H1 (cell line): Measurements from ENCODE around the gene SLC2A8. TPM values are rescaled to one million over a fixed set of nuclear protein-coding genes. Genes with fewer than 3 reads are reported as not detected.

Experiments
- JUND ChIP-seq: IDR thresholded peaks from 2 replicates; pipeline ENCODE4 v1.6.1; 2011; ENCODE audit warnings: mild to moderate bottlenecking, improper control_type of control experiment, low read length
- KDM5A ChIP-seq: fragments of 200-600 bp; IDR thresholded peaks from 2 replicates; pipeline ENCODE4 v1.7.1; 2012; ENCODE audit warnings: mild to moderate bottlenecking, low read length, inconsistent platforms, mixed read lengths
- RAD21 ChIP-seq, 2 experiments: IDR thresholded peaks in 1 of 2; conservative IDR thresholded peaks in 1 of 2; 2 replicates each; pipeline ENCODE4 v1.6.1; 2011; ENCODE audit warnings: low read depth in 2 of 2, low read length in 2 of 2, improper control_type of control experiment in 1 of 2, inconsistent platforms in 1 of 2, mild to moderate bottlenecking in 1 of 2, moderate library complexity in 1 of 2
- RXRA ChIP-seq: IDR thresholded peaks from 2 replicates; pipeline ENCODE4 v1.6.1; 2011; ENCODE audit warnings: low read depth, mild to moderate bottlenecking, low read length, moderate library complexity; ENCODE audit not compliant: insufficient read depth
- SAP30 ChIP-seq: fragments of 300-600 bp; sonication (generic); IDR thresholded peaks from 2 replicates; pipeline ENCODE4 v1.7.1; 2012; ENCODE audit warnings: low read length, moderate library complexity, mild to moderate bottlenecking, inconsistent platforms; ENCODE audit not compliant: insufficient read depth, insufficient replicate concordance
- polyA plus RNA-seq, 7 experiments: library from polyadenylated mRNA; depleted of rRNA in 3 of 7; stranded (reverse) in 5 of 7; unstranded in 2 of 7; fragments of >200 nt in 5 of 7; fragments of 200-250 nt in 2 of 7; gene quantifications; 1 replicate in 5 of 7; 2 replicates in 1 of 7; 4 replicates in 1 of 7; pipeline versions ENCODE4 v1.2.1 to v1.2.3, GENCODE V29; 2011 to 2013; ENCODE audit warnings: missing spikeins in 2 of 7, mixed read lengths in 2 of 7
- total RNA-seq: library from RNA; stranded (reverse); fragmentation: NEBNext Ultra II Directional; extraction: Animal tissue kit (Norgen Biotek cat#: 25700); gene quantifications from 2 replicates; pipeline ENCODE4 v1.2.1, GENCODE V29; 2021
- TF ChIP-seq, protein P1 (sequence below): IDR thresholded peaks from 2 replicates; pipeline ENCODE4 v1.6.1; 2012; ENCODE audit warnings: inconsistent platforms

The SLC2A8 gene
- total and polyA plus RNA-seq, 2 of the 8 experiments (the other 6 are each of a cell fraction or from before 2014, with no cell fraction given): 24.6 to 36.4 TPM

DNA sequence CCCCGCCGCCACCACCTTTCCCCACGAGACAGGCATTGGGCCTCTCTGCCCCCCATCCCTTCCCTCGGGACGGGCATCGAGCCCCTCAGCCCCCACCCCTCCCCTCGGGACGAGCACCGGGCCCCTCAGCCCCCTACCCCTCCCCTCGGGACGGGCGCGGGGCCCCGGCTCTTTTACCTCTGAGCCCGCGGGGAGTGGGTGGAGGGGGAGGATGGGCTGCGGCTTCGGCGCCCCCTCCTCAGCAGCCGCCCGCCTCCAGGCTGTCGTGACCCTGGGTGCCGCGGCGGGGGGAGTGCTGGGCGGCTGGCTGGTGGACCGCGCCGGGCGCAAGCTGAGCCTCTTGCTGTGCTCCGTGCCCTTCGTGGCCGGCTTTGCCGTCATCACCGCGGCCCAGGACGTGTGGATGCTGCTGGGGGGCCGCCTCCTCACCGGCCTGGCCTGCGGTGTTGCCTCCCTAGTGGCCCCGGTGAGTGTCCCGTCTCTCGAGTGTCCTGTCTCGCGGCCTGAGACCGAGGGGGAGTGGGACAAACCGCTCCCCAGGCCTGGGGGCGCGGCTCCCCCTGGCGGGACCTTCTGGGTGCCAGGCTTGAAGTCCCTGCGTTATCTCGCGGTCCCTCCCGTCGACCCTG, 791 bp downstream of the SLC2A8 start (continued):
- TF ChIP-seq RXRA: no peak
- TF ChIP-seq, protein P1, sequence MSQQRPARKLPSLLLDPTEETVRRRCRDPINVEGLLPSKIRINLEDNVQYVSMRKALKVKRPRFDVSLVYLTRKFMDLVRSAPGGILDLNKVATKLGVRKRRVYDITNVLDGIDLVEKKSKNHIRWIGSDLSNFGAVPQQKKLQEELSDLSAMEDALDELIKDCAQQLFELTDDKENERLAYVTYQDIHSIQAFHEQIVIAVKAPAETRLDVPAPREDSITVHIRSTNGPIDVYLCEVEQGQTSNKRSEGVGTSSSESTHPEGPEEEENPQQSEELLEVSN: no peak
- TF ChIP-seq SAP30: no peak
- TF ChIP-seq KDM5A: no peak
- TF ChIP-seq JUND: no peak
- TF ChIP-seq RAD21 (IDR thresholded peaks at IDR 0.05 in 1 of 2, conservative IDR thresholded peaks at IDR 0.05 in 1 of 2; ENCODE audit: low read depth in 2 of 2, low read length in 2 of 2): peak; percentile 58 to 64
